NAMALWA (cell line): ENCODE results near the gene SLC22A23.

ENCODE experiments used
- DNase-seq: peaks from one replicate; pipeline ENCODE4 v3.0.0-alpha.2; 2015; ENCODE audit warnings: low spot score

Gene SLC22A23

GRCh38 chr6:3283241-3283640, 173.6 kb downstream of the SLC22A23 start:
- DNase-seq = no peak

DNA sequence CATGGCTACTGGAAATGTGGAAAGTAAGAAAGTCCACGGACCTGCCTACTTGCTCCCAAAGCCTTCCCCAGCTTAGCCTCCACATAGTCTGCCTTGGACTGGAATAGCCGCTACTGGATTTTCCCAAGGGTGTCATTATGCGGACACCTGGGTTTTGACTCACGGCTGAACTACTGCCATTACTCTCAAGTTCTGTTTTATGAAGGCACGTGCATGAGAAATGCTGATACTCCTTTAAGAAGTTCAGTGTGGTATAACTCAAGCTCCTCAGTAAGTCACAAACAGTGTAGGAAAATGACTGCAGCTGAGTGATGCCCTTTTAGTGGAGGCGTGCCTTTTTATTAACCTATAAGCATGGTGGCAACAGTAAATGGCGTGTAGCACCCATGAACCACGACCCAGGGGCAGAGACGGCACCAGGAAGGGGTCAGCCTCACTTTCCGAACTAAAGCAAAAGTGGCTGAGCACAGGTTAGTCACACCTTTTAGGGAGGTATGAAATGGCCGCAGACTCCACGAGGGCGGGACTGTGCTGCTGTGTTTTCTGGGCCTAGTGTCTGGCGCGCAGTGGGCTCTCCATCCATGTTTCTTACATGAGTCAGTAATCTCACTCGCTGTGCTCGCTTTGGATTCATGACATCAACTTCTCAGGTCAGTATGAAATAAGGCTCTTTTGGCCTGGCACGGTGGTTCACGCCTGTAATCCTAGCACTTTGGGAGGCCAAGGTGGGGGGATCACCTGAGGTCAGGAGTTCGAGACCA, 174.2 kb downstream of the SLC22A23 start:
- DNase-seq = no peak

DNA sequence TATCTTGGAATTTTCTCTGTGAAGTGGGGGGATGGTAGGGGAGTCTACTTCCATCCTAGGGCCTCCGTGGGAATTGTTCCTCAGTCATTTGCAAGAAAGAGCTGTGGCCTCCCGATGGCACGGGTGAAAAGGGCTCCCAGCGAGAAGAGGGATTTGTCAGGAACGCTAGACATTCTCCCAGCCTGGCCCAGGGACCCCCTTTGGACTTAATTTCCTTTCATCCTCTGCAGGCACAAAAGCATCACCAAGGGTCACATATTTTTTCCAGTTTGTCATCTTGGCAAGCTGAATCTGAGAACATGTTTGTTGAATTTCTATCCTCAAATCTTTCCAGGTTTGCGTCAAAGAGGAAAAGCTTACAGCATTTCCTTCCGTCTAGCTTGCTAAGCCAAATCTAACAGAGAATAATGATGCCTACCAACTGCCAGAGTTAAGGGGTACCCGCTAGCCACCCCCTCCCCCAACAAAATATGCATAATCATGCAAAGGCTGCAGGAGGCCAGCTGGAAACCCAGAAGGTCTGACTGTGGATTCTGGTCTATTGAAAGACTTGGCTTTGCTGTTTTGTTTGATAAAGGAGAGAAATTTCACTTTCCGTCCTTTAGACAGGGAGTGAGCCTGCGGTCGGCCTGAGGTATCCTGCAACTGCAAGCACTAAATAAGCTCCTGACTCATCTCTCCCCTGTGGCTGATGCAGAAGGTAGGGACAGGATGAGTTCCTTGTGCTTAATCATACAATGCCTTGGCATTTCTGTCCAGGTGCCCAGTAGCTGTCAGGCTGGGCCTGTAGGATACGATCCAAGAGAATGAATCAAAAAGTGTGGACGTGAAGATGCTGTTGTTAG, 175.0 kb downstream of the SLC22A23 start:
- no peak for DNase-seq

DNA sequence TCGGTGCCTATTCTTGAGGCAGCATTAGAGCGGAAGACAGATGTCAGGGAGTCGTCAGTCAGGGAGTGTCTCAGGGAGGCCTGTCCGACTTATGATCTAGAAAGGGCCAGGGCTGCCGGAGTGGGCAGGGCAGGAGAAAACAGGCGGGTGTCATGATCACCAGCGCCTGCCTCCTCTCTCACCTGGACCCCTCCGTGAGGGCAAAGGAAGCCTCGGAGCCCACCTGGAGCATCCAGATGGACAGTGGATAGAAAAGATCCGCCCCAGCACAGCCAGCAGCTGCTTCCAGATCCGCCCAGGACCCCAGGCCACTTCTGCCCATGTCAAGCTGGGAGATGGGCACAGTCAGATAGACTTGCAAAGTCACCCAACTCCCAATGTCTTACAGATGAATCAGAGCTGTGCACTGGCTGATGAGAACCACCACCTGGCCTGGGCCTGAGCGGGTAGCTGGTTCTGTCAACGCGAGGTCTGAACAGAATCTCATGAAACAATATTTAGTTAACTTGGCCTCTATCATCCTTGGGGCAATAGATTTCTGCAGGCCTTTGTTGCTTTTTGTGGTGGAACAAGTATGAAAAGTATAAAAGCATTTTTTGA, 175.9 kb downstream of the SLC22A23 start:
- DNase-seq = no peak

- DNase-seq = no peak
Measured at GRCh38 chr6:3280091-3280490, 176.8 kb downstream of the SLC22A23 start.

DNA sequence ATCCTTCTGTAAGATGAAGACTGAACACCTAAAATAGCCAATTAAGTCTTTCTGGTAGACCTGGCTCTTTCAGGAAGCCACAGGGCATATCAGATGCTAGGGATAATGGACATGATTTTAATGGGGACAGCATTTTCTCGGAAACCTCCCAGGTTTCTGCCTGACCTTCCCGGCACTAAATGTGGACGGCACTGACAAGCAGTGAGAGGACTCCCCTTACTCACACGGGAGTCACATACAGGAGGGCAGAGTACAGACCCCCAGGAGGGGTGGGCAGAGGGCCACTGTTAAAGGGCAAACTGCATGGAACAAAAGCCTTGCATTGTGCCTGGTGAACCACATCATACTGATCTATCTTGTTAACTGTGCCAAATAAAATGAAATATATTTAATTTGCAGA, 178.2 kb downstream of the SLC22A23 start:
- DNase-seq = no peak

DNA sequence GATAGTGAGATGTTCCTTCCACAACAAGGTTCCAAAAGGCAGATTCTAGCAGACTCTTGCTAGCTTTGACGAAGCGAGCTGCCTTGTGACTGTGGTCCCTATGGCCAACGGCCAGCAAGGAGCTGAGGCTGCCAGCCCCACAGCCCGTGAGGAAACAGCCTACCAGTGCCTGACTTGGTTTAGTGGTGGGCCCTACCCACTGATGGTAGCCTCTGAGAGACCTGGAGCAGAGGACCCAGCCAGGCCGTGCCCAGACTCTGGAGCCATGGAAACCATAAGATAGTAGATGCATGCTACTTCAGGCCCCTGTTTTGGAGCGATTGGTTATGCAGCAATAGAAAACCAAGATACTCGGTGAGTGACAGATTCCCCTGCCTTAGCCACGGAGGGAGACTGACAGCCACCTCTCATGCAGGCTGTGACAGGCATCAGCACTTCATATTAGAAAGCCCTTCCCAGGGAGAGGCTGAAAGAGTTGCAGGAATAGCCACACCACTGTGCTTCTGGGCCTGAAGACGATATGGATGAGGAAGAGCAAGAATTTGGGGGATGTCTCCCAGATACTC, 178.9 kb downstream of the SLC22A23 start:
- no peak for DNase-seq

GRCh38 chr6:3277251-3277650, 179.6 kb downstream of the SLC22A23 start:
- no peak for DNase-seq

- DNase-seq = no peak
Measured at GRCh38 chr6:3276174-3277167, 180.4 kb downstream of the SLC22A23 start.

- no peak for DNase-seq
Measured at GRCh38 chr6:3273707-3274521, 182.9 kb downstream of the SLC22A23 start.

GRCh38 chr6:3272911-3273547, 183.8 kb downstream of the SLC22A23 start:
- no peak for DNase-seq

GRCh38 chr6:3271756-3272155, 185.1 kb downstream of the SLC22A23 start:
- no peak for DNase-seq

DNA sequence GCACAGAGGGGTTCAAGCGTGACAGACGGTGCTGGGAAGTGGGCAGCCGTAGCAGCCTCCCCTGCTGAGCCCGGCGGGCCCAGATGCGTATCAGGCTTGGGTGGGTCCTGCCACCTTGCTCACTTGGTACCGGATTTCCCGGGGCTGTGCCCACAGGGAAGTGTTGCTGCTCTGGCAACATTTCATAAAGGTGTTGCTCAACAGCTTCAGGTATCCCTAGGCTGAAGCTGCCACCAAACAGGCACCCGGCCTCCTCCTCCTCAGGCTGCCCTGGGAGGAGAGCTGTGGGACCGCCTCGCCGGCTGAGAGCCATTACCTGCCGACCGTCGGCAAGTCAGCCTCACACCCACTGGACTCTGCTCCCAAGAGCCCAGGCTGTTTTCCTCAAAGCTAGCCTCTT, 186.6 kb downstream of the SLC22A23 start:
- DNase-seq = no peak

DNA sequence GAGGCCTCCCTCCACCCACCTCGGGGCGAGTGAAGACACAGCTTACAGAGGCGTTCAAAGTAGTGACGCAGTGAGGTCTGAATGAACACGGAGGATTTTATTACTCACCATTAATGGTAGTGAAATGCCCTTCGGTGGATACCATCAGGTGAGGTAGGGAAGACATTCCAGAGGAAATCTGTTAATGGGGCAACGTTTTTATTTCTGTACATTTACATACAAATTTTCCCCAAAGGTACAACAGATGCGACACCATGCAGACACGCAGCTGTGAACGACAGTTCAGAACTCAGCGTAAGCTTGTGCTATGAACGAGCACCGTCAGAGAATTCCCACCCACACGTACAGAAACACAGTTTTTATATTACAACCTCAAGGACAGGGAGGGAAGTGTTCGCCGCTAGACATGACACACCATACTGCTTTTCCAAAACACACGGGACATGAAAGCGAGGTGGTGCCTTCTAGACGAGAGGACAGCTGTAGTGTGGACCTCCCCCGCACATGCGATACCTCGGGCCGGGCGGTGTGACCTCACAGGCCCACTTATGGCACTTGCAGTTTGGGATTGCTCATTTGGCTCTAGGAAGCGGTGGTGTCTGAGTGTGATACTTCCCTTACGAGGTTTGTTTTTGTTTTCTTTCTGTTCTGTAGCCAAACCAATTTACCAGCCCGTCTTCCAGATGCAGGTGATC, 187.4 kb downstream of the SLC22A23 start:
- DNase-seq = no peak

- DNase-seq = no peak
Measured at GRCh38 chr6:3268680-3269079, 188.2 kb downstream of the SLC22A23 start.

DNA sequence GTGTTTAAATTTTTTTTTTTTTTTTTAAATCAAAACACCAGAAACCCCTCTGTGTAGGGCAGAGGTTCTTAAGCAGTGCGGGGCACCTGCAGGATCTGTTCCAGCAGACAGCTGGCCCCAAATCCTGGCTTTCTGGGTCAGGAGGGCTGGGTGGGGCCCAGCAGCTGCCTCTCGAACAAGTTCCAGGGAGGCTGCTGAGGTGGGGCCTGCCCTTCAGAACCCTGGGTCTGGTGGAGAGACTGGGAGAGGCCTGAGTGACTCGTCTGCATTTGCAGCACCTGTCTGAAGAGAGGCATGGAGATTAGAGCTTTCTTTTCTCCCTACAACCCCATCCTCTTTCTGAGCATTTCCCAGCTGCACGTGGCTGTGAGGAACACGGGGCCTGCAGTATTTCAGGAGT, 189.7 kb downstream of the SLC22A23 start:
- no peak for DNase-seq

DNA sequence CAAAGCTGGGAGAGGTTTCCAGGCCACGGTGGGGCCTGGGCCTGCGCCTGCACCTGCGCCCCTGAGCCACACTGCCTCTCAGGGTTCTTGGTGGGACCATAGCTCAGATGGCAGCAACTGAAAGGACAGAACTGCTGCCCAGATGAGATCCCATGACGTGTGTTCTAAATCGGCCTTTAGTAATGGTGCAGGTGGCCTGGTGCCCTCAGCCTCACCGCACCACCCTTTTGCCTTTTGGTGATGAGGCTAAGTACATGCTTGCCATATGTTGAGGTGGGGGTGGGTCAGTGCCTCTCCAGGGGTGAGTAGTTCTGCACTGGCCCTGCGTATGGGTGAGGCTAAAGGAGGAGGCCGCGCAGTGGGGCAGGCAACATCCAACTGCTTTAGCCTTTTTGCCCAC, 190.7 kb downstream of the SLC22A23 start:
- DNase-seq = no peak

- no peak for DNase-seq
Measured at GRCh38 chr6:3265671-3266070, 191.2 kb downstream of the SLC22A23 start.

DNA sequence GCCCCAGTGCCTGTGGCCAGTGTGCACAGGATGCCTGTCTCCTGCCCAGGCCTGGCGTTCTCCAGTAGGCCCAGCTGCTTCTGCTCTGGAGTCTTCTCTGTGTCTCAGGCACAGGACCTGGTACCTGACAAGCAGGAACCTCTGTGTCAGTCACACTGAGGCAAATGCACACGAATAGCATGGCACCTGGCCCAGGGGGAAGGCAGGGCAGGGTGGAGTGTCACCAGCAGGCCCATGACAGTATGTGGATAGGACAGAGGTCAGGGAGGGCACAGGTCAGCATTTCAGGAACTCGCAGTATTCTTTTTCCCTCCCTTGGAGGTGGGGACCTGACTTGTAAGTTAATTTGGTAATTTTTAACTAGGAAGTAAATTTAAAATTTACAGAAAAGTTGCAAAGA, 192.5 kb downstream of the SLC22A23 start:
- no peak for DNase-seq
